NCI-H2196 treated with DMSO at 0.1 percent for 48 hours (cell line): Measurements from ENCODE around the gene AWAT1.
A peak's percentile ranks its signal among the peaks of the same experiment; 100 is the strongest.
"Not testable (repeated sequence)": the region's sequence is repeated elsewhere in the genome, so short reads cannot be mapped to it uniquely, and the experiment has no call there.

Experiments
- DNase-seq: peaks from one replicate; lab custom pipeline; 2025; ENCODE audit not compliant: unreplicated experiment; lab: John Stamatoyannopoulos, UW

AWAT1 gene

DNA sequence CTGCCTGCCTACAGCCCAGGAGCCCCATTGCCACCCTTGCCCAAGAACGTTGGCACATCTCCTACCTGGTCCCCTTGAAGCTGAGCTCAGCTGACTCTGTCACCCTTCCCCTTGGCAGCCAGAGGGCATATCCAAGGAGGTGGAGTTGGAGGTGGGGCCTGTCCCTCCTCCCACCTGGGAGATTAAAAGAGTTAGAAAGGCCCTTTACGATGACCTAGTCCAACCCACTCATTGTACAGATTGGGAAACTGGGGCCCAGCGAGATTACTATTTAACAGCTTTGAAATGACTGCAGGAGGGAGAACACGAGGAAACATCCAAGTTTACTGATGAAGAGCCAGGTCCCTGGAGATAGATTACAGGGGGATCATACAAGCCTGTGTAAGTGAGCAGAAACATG is 25.6 kb downstream of the AWAT1 start, which contains the start of gene P2RY4:
Gene P2RY4 (minus strand): TSS at position 101 of the 400 bp plus-strand sequence. CDS start 580 bp downstream, outside the sequence.
- DNase-seq = no peak

- DNase-seq = peak; percentile 41
Measured at GRCh38 chrX:70262952-70263567, 28.6 kb downstream of the AWAT1 start.

- no peak for DNase-seq
Measured at GRCh38 chrX:70264784-70265183, 30.3 kb downstream of the AWAT1 start.

DNA sequence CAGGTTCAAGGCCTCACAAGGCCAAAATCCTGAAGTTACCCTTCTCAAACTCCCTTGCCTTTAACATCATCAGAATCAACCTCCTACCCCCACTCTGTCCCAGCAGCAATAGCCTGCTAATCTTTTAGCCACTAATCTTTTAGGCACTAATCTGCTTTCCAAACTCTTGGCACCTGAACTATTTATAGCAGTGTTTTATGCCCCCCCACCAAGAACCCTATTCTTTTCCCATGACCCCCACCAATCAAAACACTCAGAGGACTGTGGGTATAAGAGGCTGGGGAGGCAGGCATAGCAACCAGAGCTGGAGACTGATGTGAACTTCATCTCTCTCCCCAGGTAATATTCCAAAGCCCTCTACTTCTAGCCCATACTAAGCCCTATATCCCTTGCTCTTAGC is 33.6 kb downstream of the AWAT1 start, which contains the start of gene ARR3:
Gene ARR3 (plus strand): TSS at position 301 of the 400 bp plus-strand sequence. CDS start 1,052 bp downstream, outside the sequence.
- DNase-seq = no peak

GRCh38 chrX:70274029-70274428 is 39.6 kb downstream of the AWAT1 start:
- not testable (repeated sequence) for DNase-seq

DNA sequence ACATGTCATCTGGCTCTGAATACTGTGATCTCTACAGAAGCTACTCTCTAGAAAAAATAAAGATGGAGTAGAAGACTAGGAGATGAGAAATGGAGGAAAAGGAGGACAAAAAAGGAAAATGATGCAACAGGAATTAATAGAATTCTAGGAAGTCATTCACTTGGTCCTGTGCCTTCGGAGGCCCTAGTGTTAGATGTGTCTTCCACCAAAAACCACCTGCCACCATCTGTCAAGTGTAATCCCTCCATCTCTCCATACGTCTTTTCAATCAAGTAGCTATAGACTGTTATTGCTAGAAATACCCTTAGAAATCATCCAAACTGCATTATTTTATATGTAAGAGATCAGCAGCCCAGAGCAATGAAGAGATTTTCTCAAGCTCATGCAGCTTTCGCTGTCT is 44.6 kb downstream of the AWAT1 start:
- DNase-seq = no peak

DNA sequence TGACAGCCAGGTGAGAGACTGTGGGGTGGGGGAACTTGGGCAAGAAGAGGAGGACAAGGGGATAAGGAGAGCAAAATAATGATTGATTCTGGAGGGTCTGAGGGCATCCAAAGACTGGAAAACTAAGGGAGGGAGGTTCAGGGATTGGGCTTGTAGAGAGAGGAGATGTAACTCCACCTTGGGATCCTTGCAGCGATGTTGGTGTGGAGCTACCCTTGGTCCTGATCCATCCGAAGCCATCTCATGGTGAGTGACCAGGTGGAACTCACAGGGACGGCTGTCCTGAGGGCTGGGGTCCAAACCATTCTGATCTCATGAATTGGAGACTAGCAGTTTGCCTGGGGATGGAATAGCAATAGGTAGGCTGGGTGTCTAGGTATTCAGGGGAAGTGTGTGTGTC is 46.1 kb downstream of the AWAT1 start:
- no peak for DNase-seq

GRCh38 chrX:70281951-70282350 is 47.5 kb downstream of the AWAT1 start, which contains the start of gene RAB41:
Gene RAB41, plus strand, starts transcription at chrX:70282172. Its CDS starts 46 bp downstream, at chrX:70282218.
- DNase-seq = no peak

GRCh38 chrX:70289168-70289792 is 54.8 kb downstream of the AWAT1 start:
- no peak for DNase-seq
